ENCODE measurements around the gene GNB2. TPM values are rescaled to one million over a fixed set of nuclear protein-coding genes. Genes with fewer than 3 reads are reported as not detected.
A peak's percentile ranks its signal among the peaks of the same experiment; 100 is the strongest.

GNB2 gene
- total and polyA plus RNA-seq, 2 of the 13 experiments (the other 11 are each of a cell fraction or from before 2014, with no cell fraction given) = 48.3 to 67.1 TPM

DNA sequence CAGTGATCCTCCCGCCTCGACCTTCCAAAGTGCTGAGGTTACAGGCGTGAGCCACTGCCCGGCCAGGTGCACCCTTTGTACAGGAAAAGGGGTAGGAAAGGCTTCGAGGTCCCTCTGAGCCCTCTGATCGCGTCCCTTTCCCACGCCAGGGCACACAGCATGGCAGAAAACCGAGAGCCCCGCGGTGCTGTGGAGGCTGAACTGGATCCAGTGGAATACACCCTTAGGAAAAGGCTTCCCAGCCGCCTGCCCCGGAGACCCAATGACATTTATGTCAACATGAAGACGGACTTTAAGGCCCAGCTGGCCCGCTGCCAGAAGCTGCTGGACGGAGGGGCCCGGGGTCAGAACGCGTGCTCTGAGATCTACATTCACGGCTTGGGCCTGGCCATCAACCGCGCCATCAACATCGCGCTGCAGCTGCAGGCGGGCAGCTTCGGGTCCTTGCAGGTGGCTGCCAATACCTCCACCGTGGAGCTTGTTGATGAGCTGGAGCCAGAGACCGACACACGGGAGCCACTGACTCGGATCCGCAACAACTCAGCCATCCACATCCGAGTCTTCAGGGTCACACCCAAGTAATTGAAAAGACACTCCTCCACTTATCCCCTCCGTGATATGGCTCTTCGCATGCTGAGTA is 33.3 kb downstream of the GNB2 start (continued):
- TF ChIP-seq ARID5B (CRISPR knock-in tag; IDR thresholded peaks at IDR 0.05) (peak; percentile 24; the same call in 1 of the 2 replicates), HDAC1 (CRISPR knock-in tag; IDR thresholded peaks at IDR 0.05) (peak; percentile 61), MEF2D (CRISPR knock-in tag; IDR thresholded peaks at IDR 0.05) (no peak), IKZF1 (IDR thresholded peaks at IDR 0.05) (no peak), KDM6A (CRISPR knock-in tag; IDR thresholded peaks at IDR 0.05; ENCODE audit: low read depth) (no peak), KDM5B (CRISPR knock-in tag; IDR thresholded peaks at IDR 0.05; ENCODE audit: borderline replicate concordance) (peak; percentile 70; the same call in 1 of the 2 replicates), ONECUT2 (CRISPR knock-in tag; IDR thresholded peaks at IDR 0.05) (no peak), ZNF34 (CRISPR knock-in tag; IDR thresholded peaks at IDR 0.05; ENCODE audit: borderline replicate concordance) (no peak), ZNF75D (CRISPR knock-in tag; IDR thresholded peaks at IDR 0.05; ENCODE audit: borderline replicate concordance) (no peak), ZFP41 (CRISPR knock-in tag; IDR thresholded peaks at IDR 0.05; ENCODE audit: borderline replicate concordance) (no peak), ASH2L (IDR thresholded peaks at IDR 0.05; ENCODE audit: insufficient read length, low read depth, low read length) (no peak), CAMTA2 (CRISPR knock-in tag; IDR thresholded peaks at IDR 0.05; ENCODE audit: borderline replicate concordance) (no peak), ZBTB49 (CRISPR knock-in tag; IDR thresholded peaks at IDR 0.05; ENCODE audit: borderline replicate concordance) (no peak), TOPORS (CRISPR knock-in tag; IDR thresholded peaks at IDR 0.05) (peak; percentile 68; the same call in 1 of the 2 replicates), ZNF337 (CRISPR knock-in tag; IDR thresholded peaks at IDR 0.05; ENCODE audit: borderline replicate concordance, low read depth) (no peak), ZNF232 (CRISPR knock-in tag; IDR thresholded peaks at IDR 0.05; ENCODE audit: borderline replicate concordance) (0 out of 2 replicates have a peak, but pooled peaks have one; percentile 65), ZNF605 (CRISPR knock-in tag; IDR thresholded peaks at IDR 0.05) (no peak), SMAD3 (CRISPR knock-in tag; IDR thresholded peaks at IDR 0.05) (no peak), SKI (IDR thresholded peaks at IDR 0.05; ENCODE audit: partially characterized antibody) (no peak), TEAD2 (CRISPR knock-in tag; IDR thresholded peaks at IDR 0.05) (no peak), PHF20 (CRISPR knock-in tag; IDR thresholded peaks at IDR 0.05) (0 out of 2 replicates have a peak, but pooled peaks have one; percentile 8), CENPX (CRISPR knock-in tag; IDR thresholded peaks at IDR 0.05) (no peak)
- TF ChIP-seq, protein P1, sequence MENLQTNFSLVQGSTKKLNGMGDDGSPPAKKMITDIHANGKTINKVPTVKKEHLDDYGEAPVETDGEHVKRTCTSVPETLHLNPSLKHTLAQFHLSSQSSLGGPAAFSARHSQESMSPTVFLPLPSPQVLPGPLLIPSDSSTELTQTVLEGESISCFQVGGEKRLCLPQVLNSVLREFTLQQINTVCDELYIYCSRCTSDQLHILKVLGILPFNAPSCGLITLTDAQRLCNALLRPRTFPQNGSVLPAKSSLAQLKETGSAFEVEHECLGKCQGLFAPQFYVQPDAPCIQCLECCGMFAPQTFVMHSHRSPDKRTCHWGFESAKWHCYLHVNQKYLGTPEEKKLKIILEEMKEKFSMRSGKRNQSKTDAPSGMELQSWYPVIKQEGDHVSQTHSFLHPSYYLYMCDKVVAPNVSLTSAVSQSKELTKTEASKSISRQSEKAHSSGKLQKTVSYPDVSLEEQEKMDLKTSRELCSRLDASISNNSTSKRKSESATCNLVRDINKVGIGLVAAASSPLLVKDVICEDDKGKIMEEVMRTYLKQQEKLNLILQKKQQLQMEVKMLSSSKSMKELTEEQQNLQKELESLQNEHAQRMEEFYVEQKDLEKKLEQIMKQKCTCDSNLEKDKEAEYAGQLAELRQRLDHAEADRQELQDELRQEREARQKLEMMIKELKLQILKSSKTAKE (CRISPR knock-in tag; IDR thresholded peaks at IDR 0.05; ENCODE audit: borderline replicate concordance) = no peak
